GM12891 (cell line): ENCODE results near the gene CSNK1G1.

ENCODE experiments used
- PAX5 ChIP-seq: IDR thresholded peaks from 2 replicates; pipeline ENCODE4 v1.6.1; 2011; ENCODE audit warnings: low read length, moderate library complexity, mild to moderate bottlenecking; ENCODE audit not compliant: insufficient read depth, severe bottlenecking
- POLR2A ChIP-seq: IDR thresholded peaks from 2 replicates; pipeline ENCODE4 v1.6.1; 2011; ENCODE audit warnings: low read depth, low read length, control low read depth
- POLR2AphosphoS5 ChIP-seq: IDR thresholded peaks from 2 replicates; pipeline ENCODE4 v1.6.1; 2011; ENCODE audit warnings: low read depth, low read length, control low read depth
- SPI1 ChIP-seq: IDR thresholded peaks from 2 replicates; pipeline ENCODE4 v1.6.1; 2011; ENCODE audit warnings: low read depth, low read length, control low read depth
- TAF1 ChIP-seq: IDR thresholded peaks from 2 replicates; pipeline ENCODE4 v1.6.1; 2011; ENCODE audit warnings: low read depth, low read length, control low read depth

DNA sequence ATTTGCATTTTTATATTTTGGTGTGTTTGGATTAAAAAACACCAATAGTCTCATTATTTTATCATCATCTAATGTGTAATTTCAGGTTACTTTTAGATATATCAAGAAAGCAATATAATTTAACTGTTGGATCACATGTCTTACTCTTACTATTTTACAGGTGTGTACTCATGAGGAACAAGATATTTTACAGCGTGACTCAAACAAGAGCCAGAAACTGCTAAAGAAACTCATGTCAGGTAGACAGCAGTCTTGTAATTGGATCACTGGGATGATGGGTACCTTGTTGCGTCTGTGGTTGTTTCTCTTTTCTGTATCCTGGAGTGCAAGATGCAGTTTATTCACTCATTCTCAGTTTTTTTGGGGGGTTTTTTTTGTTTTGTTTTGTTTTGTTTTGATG is 44.6 kb upstream of the CSNK1G1 start:
- TF ChIP-seq TAF1, result no peak
- no peak for TF ChIP-seq POLR2AphosphoS5
- TF ChIP-seq POLR2A, result no peak
- no peak for TF ChIP-seq SPI1
- TF ChIP-seq PAX5, result no peak
